Right forelimb (tissue), 1 donor: ENCODE results near the gene CYP19A1.

Experiments
- DNase-seq: peaks from one replicate; pipeline ENCODE4 v3.0.0-alpha.2; 2018

The CYP19A1 gene

DNA sequence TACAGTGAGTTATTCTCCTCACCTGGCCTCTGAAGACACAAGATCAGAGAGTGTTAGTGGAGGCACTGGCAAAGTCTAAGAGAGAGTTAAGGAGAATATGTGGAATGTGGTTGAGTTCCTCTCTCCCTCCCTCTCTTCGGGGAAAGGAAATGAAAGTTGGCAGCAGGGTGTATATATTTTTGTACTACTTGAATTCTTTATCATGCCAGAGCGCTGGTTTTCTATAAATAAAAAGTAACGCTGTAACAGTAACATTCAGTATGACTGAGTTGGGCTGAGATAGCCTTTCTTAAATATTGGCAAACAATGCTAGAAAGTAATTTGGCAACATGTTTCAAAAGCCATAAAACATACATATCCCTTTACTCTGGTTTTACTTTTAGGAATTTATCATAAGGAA is 166.2 kb downstream of the CYP19A1 start:
- no peak for DNase-seq

- no peak for DNase-seq
Observed at GRCh38 chr15:51171634-51171932, 166.8 kb downstream of the CYP19A1 start.

DNA sequence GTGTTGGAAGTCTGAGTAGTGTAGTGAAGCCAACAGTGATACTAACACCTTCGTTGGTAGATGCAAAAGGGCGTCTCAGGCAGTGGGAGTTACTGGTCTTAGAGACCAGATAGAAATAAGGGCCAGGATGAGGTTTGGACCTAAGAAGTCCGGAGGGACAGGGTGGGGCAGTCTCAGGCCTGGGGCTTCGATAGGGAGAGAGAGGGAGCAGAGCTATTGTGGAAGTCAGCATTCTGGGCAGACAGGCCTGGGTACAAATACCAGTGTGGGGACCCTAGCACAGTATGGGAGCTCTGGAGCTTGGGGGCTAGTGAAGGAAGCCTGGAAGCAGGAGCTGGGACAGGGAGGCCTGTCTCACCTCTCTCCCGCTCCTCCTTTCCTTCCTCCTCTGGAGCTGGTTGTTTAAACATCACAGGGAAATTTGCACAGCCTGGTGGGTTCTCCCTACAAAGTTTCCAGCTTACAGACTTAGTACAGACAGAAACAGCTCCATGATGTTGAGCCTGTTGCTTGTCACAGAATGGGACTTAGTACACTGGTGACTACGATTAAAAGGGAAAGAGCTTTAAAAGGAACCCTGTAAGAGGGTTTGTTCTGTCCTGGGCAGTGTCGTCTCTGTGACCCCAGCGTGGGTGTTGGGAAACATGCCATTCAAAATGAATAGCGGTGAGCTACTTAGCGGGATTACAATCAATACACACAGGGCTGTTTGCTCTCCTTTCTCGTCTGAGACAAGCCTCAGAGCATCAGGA is 167.3 kb downstream of the CYP19A1 start:
- DNase-seq: no peak

DNA sequence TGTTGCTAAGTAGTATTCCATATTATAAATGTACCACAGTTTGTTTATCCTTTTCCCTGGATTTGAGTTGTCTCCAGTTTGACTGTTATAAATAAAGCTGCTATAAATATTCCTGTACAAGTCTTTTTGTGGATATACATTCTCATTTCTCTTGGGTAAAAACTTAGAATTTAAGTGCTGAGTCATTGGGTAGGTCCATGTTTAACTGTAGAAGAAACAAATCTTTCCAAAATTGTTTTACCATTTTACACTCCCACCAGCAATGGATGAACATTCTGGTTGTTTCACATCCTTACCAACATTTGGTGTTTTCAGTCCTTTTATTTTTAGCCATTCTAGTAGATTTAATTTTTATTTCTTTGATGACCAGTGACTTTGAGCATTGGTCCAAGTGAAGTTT is 169.7 kb downstream of the CYP19A1 start:
- DNase-seq: no peak

- DNase-seq: no peak
Observed at GRCh38 chr15:51163843-51164242, 174.6 kb downstream of the CYP19A1 start.

DNA sequence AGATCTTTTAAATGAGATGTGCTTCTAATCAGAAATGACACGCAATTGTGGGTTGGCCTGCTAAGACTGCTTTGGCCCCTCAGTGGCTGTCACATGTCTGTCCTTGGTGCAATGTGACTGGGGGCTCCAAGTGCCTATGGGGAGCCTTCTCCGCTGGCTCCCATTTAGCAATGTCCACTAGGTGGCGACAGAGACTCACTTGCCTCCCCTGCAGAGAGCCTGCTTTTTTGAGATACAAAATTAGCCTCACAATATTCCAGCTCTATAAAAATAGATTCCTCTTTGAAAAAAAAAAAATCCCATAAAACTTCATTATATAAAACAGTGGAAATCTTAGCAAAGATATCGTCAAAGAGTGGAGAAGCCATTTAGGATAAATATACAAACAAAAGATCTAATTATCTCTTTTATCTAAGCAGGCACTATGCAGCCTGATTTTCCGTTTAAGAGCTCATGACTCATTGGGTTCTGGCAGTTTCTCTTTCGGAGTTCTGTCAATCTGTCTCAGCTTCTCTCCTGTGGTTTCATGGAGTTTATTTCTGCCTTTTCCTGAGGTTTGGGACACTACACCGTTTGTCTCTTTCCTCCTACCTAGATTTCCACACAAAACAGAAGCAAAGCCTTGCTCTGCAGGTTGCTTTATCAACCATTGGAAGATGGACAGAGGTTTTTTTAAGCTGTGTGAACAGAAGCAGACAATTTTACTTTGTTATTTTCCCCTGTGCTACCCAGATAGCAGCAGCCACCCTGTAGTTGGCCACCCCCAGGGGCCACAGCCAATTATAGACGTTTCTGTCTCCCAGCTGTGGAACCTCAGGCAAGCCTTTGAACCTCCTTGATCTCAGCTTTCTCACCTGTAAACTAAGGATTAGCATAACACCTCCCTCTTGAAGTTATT is 175.3 kb downstream of the CYP19A1 start:
- peak; percentile 84 for DNase-seq

DNA sequence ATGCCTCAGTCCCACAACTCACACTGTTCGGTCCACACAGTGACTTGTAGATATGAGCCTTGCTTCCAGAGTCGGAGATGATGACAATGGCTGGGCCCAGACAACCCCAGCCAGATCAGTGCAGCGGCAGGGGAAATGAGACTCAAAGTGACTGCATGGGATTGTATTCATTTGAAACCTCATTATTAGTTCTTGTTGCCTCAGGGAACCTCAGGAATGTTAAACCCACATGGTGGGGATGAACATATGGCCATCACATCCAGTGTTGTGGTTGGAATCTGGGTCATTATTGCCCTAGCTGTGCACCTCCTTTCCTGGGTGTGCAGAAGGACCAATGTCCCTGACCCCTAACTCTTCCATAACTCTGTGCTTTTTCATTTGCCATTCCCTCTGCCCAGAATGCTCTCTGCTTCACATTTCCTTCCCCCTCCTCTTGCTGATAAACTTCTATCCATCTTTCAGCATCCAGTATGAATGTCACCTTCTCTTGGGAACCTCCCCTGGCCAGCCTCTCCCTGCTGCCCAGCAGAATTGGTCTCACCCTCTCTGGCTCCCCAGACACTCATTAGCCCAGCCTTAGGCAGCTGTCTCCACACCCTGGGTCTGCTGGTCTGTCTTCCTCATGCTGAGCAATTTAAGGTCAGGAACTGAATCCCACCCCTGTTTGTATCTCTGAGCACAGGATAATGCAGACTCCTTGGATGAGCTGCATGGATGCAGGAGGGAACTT is 176.7 kb downstream of the CYP19A1 start:
- no peak for DNase-seq

- DNase-seq: no peak
Observed at GRCh38 chr15:51160484-51160883, 177.9 kb downstream of the CYP19A1 start.
